ENCODE measurements around the gene BRPF3.

Gene BRPF3

DNA sequence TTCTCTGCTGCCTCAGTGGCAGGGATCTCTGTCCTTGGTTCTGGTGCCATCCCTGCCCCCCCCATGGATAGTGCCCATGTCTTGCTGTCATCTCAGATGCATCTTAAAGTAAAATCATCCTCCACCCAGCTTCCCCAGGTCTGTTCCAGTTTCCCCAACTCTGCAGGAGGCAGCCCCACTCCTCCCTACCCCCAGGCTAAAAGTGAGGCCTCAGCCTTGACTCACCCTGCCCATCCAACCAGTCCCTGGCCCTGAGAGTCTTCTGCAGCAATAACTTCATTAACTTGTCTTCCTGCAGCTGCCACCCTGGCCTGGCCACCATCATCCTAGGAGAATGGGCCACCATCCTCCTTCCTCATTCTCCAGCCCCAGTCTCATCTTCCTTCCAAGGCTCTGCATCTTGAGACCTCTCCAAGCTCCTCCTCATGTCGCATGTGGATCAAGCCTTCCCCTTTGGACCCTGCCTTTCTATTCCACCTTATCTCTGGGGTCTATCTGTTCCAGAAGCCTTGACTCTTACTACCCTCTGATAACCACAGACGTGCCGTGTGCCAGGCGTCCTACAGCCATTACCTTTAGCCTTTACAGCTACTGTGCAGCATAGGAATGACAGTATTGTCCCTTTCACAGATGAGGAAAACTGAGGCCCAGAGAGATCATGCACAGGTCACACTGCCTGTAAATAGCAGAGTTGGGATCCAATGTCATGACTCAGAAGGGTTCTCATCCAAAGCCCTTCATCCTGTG is 71.4 kb downstream of the BRPF3 start:
- Histone ChIP-seq H2AFZ (ENCODE audit: low read length) (no peak overlapping the region), H3K4me3 (ENCODE audit: low read depth, low read length, poor library complexity, severe bottlenecking) (no peak overlapping the region), H3K4me2 (ENCODE audit: low read length) (no peak overlapping the region), H3K9me3 (ENCODE audit: low read length) (no peaks in the 10 kb centered on the region), H3K27me3 (ENCODE audit: insufficient read depth, low read length) (no peaks in the 10 kb centered on the region; the same call in 1 of the 2 replicates), H3K27ac (ENCODE audit: low read depth, low read length, poor library complexity, severe bottlenecking) (no peak overlapping the region), H3K36me3 (ENCODE audit: insufficient read depth, low read length) (no peaks in the 10 kb centered on the region), H3F3A (ENCODE audit: insufficient read depth, low read length) (no peaks in the 10 kb centered on the region), H3K9me2 (ENCODE audit: low read depth, low read length) (no peaks in the 10 kb centered on the region), H3K9ac (ENCODE audit: low read length) (no peak overlapping the region), H4K20me1 (ENCODE audit: insufficient read depth, low read length) (no peaks in the 10 kb centered on the region), H3K4me1 (ENCODE audit: insufficient read depth, low read length, severe bottlenecking) (no peaks in the 10 kb centered on the region), H3K79me2 (ENCODE audit: insufficient read depth, low read length) (no peaks in the 10 kb centered on the region)
- TF ChIP-seq CTCF (IDR thresholded peaks at IDR 0.05; ENCODE audit: low read length) (no peak), EZH2 (IDR thresholded peaks at IDR 0.05; ENCODE audit: borderline replicate concordance, low read length) (no peak)

- H3K4me3 ChIP-seq (ENCODE audit: low read depth, low read length, poor library complexity, severe bottlenecking), result no peak overlapping the region
- TF ChIP-seq CTCF (IDR thresholded peaks at IDR 0.05; ENCODE audit: low read length) (no peak), EZH2 (IDR thresholded peaks at IDR 0.05; ENCODE audit: borderline replicate concordance, low read length) (no peak)
- no peak overlapping the region for H3K4me2 ChIP-seq (ENCODE audit: low read length)
- H3K36me3 ChIP-seq (ENCODE audit: insufficient read depth, low read length), result no peaks in the 10 kb centered on the region
- H3K27me3 ChIP-seq (ENCODE audit: insufficient read depth, low read length), result no peaks in the 10 kb centered on the region; the same call in 1 of the 2 replicates
- no peaks in the 10 kb centered on the region for H3K79me2 ChIP-seq (ENCODE audit: insufficient read depth, low read length)
- H3K27ac ChIP-seq (ENCODE audit: low read depth, low read length, poor library complexity, severe bottlenecking), result no peak overlapping the region
- H3F3A ChIP-seq (ENCODE audit: insufficient read depth, low read length), result no peaks in the 10 kb centered on the region
- H3K4me1 ChIP-seq (ENCODE audit: insufficient read depth, low read length, severe bottlenecking), result no peaks in the 10 kb centered on the region
- no peaks in the 10 kb centered on the region for H3K9me3 ChIP-seq (ENCODE audit: low read length)
- no peaks in the 10 kb centered on the region for H4K20me1 ChIP-seq (ENCODE audit: insufficient read depth, low read length)
- no peak overlapping the region for H2AFZ ChIP-seq (ENCODE audit: low read length)
- no peaks in the 10 kb centered on the region for H3K9me2 ChIP-seq (ENCODE audit: low read depth, low read length)
- H3K9ac ChIP-seq (ENCODE audit: low read length), result no peak overlapping the region
These were observed 72.1 kb downstream of the BRPF3 start for GRCh38 chr6:36268478-36269275.

DNA sequence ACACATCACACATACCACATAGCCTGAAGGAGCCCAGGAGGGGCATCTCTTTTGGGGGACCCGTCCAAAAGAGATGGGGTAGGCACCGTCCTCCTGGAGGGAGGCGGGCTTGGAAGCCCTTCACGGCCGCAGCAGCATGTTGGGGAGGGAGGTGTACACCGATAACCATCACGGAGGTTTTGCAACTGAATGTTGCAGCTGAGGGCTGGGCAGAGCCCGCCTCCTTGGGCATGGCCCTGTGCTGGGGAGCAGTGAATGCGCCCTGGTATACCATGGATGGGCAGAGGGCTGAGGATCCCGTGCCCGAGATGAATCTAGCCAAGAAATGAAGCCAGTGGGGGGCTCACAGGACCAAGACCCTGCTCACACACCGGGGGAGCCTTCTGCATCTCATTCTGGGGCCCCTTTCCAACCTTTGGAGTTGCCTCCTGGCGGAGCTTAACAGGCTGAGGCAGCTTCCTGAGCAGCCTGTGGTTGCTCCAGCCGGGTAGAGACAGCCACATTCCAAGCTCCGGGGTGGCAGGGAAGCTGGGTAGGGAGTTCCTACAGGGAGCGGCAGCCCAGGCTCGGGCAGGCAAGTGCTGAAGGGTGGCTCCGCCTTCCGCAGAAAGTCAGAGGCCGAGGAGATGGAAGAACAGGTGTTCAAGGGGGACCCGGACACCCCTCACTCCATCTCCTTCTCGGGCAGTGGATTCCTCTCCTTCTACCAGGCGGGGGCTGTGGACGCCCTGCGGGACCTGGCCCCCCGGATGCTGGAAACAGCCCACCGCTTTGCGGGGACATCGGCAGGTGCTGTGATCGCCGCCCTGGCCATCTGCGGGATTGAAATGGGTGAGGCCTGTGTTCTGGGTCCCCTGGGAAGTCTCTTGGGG is 73.5 kb downstream of the BRPF3 start, which contains the start of gene PNPLA1:
PNPLA1 (plus strand) TSS at position 227 of the 872 bp plus-strand sequence; CDS start at position 627, 400 bp downstream.
- Histone ChIP-seq H2AFZ (ENCODE audit: low read length) (no peak within 1 kb of the TSS), H3K4me3 (ENCODE audit: low read depth, low read length, poor library complexity, severe bottlenecking) (no peak within 1 kb of the TSS), H3K4me2 (ENCODE audit: low read length) (no peak within 1 kb of the TSS)

More for the DNA sequence above, 73.5 kb downstream of the BRPF3 start, which contains the start of gene PNPLA1:
- no peaks in the 10 kb centered on the region for H3K9me2 ChIP-seq (ENCODE audit: low read depth, low read length)
- H3K9ac ChIP-seq (ENCODE audit: low read length), result no peak within 1 kb of the TSS
- H3K9me3 ChIP-seq (ENCODE audit: low read length), result no peaks in the 10 kb centered on the region
- no peaks in the 10 kb centered on the region; the same call in 1 of the 2 replicates for H3K27me3 ChIP-seq (ENCODE audit: insufficient read depth, low read length)
- no peaks in the 10 kb centered on the region for H3K36me3 ChIP-seq (ENCODE audit: insufficient read depth, low read length)
- no peak for TF ChIP-seq EZH2 (IDR thresholded peaks at IDR 0.05; ENCODE audit: borderline replicate concordance, low read length)
- TF ChIP-seq CTCF (IDR thresholded peaks at IDR 0.05; ENCODE audit: low read length), result no peak
- no peaks in the 10 kb centered on the region for H3K79me2 ChIP-seq (ENCODE audit: insufficient read depth, low read length)
- H3K4me1 ChIP-seq (ENCODE audit: insufficient read depth, low read length, severe bottlenecking), result no peaks in the 10 kb centered on the region
- no peaks in the 10 kb centered on the region for H4K20me1 ChIP-seq (ENCODE audit: insufficient read depth, low read length)
- no peaks in the 10 kb centered on the region for H3F3A ChIP-seq (ENCODE audit: insufficient read depth, low read length)
- H3K27ac ChIP-seq (ENCODE audit: low read depth, low read length, poor library complexity, severe bottlenecking), result no peak within 1 kb of the TSS
